HG03469 (cell line): ENCODE measurements around the gene BMX.

ENCODE experiments used
- ATAC-seq: cut with Tn5 transposase; IDR thresholded peaks from one replicate; pipeline ENCODE4 v1.9.1; 2021; ENCODE audit warnings: mild to moderate bottlenecking, moderate library complexity, moderate number of reproducible peaks; ENCODE audit not compliant: unreplicated experiment

Gene BMX

DNA sequence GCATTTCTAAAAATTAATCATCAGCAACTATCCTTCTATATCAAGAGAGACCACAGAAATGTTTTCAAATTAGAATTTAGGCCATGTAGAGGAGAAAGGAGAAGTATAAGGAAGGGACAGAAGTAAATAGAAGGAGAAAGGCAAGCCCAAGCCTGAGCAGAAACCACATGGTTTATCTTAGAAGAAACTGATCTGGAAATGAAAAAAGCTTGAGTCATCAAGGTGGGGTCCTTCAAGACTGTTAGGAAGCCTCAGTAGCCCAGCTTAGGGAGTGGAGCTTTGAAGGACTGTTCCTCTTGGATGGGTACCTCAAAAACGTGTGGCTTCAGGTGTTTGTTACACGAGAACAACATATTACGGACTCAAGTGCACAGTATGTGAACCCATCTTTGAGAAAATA, 4.5 kb downstream of the BMX start:
- no peak for ATAC-seq

DNA sequence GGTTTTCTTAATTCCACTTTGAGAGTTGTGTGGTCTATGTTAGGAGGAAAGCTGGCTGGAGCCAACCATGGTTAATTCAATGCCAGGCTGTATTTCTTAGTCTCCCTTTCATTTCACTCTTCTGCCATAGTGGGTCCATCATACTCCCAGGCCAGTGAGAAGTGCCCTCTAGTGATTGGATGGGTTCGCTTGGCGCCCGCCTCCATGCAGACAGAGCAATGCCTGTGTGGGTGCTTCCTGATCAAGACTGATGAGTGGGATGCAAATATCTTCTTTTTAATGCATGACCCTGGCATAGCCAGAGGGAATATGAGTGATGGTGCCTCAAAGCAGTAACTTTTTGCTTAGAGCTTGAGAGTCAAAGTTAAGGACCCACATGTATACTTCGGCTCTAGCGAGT, 6.4 kb downstream of the BMX start:
- no peak for ATAC-seq

DNA sequence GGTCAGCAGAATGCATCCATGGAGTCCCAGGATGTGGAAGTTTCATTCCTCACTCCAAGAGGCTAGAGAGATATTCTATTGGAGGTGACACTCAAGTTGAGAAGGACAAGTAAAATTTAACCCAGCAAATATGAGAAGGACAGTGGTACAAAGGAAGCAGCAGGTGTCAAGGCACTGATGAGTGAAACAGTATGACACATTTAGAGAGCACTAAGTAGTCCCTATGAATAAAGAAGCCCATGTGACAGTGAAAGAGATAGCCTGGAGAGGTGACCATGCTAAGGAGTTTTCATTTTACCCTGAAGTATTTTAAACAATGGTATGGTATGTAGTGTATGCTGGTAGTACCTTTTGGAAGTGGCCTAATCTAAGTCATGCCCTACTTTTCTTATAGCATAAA, 9.2 kb downstream of the BMX start:
- ATAC-seq = no peak

- ATAC-seq = no peak
Observed at GRCh38 chrX:15511563-15511962, 11.0 kb downstream of the BMX start.

DNA sequence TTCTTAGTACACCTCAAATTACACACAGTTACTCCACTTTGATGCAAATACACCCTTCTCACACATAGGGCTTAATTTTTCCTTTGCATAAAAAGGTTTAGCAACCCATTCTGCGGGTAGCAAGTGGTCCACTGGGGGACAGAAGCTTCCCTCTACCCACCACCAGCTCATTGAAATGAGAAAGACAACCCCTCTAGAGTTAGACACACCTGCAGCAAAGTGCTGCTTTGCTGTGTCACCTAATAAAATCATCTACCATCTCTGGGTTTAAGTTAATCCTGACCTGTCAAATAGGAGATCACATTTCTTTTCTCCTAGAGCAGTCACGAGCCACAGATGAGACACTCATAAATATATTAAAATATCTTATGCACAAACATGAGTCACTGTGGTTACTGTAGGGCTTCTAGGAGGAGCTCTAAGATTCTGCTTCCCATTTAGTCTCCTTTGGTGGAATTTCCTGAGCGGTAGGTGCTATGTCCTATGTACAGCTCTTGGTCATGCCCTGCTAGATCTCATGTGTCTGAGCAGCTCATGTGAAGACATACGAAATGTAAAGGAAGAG, 11.9 kb downstream of the BMX start:
- no peak for ATAC-seq

GRCh38 chrX:15514279-15514678, 13.7 kb downstream of the BMX start:
- ATAC-seq = no peak

DNA sequence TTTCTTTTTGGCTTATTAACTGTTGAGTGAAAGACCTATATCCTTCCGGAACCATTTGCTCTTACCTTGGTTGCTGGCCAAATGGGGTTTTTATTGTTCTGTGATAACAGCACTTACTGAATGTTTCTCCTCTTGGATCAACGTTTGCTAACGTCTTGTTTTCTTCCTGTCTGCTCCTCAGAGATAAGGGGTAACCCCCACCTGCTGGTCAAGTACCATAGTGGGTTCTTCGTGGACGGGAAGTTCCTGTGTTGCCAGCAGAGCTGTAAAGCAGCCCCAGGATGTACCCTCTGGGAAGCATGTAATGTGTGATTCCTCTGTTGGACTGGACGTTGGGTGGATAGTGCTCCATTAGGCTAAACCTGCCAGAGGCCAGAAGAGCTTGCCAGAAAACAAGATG, 15.3 kb downstream of the BMX start:
- no peak for ATAC-seq

GRCh38 chrX:15522464-15522863, 21.9 kb downstream of the BMX start:
- ATAC-seq = no peak

DNA sequence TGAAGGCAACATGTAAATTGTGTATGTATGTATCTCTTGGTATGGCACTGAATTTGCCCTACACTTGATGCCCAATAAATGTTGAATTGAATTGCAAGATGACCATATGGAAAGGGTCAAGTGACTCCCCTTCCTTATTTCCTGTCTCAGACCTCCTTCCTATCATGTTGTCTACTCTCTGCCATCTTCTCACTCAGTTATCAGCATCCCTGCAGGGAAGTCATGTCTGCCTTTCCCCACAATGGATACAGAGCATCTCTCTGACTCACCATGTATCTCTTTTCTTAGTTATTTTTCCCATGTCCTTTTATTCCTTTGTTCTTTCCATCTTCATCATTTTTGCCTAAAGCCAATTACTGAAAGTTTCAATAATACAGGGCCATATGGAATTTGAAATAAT, 22.5 kb downstream of the BMX start:
- ATAC-seq = no peak

DNA sequence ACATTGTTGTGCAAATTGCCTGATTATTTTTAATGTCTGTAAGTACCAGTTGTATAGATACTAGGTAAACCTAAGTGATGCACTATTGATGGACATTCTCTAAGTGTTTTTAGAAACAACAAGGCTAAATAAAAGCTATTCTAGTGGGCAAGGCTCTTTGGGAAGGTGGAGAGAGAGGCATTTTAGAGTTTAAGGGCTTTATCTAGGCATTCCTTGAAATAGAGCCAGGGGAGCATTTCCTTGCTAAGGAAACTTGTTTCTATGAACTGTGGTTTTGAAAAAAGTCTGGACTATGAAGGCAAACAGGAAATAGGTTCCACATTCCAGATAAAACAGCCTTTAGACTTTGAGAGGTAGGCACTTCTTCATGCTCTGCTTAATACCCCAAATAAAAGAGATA, 23.8 kb downstream of the BMX start:
- ATAC-seq = no peak

- ATAC-seq = no peak
Observed at GRCh38 chrX:15525664-15526416, 25.2 kb downstream of the BMX start.

DNA sequence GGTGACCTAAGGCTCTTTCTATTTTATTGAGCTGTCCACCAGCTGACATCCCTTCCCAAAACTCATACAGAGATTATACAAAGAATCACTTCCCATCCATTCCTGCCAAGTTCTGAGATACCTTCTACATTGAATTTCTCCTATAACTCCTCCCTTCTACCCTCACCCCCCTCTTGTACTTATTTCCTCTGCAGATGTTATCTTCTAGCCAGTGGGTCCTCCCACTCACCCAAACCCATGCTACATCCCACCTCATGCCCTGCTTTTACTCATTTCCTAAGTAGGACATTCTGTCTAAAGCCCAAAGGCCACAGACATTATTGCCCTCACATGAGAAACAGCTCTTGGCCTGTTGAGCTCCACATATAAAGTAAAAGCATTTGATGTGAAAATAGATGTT, 28.6 kb downstream of the BMX start:
- ATAC-seq = no peak

DNA sequence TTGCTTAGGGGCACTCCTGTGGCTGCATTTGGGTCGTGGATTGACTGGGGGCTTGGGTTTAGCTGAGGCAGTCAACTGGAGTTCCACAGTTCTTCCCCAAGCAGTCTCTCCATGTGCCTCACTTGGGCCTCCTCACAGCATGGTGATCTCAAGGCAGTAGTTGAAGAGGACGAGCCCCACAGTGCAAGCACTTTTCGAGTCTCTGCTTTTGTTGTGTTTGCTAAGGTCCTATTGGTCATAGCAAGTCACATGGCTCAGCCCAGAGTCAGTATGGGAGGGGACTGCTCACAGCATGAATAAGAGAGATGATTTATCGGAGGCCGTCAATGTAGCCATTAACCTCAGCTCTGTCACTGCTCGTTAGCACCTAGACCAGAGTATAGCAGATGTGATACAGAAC, 29.7 kb downstream of the BMX start:
- no peak for ATAC-seq

GRCh38 chrX:15546745-15547144, 46.1 kb downstream of the BMX start:
- ATAC-seq = no peak

GRCh38 chrX:15547356-15547755, 46.7 kb downstream of the BMX start:
- no peak for ATAC-seq

GRCh38 chrX:15549189-15550012, 48.8 kb downstream of the BMX start:
- no peak for ATAC-seq

DNA sequence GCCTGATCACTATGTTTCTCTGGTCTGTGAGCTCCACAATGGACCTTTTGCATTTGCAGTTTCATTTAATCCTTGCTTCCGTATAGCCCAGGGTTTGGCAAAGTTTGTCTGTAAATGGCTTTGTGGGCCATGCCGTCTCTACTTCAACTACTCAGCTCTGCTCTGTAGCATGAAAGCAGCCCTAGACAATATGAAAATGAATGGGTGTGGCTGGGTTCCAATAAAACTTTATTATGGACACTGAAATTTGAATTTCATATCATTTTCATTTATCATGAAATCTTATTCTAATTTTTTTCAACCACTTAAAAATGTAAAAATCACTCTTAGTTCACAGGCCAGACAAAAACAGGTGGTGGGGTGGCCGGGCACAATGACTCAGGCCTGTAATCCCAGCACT, 58.6 kb downstream of the BMX start:
- no peak for ATAC-seq

GRCh38 chrX:15560924-15561323, 60.3 kb downstream of the BMX start:
- ATAC-seq = no peak

DNA sequence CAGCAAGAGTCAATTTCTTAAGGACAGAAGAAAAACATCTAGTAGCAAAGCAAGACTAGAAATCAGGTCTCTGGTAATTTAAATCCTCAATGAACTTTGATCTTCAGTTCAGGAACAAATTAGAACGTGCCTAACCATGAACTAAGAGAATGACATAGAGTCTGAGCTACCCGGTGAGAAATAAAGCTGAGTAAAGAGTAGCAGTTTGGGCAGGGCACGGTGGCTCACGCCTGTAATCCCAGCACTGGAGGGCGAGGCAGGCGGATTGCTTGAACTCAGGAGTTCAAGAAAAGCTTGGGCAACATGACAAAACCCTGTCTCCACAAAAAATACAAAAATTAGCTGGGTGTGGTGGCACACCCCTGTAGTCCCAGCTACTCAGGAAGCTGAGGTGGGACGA, 62.4 kb downstream of the BMX start:
- no peak for ATAC-seq

DNA sequence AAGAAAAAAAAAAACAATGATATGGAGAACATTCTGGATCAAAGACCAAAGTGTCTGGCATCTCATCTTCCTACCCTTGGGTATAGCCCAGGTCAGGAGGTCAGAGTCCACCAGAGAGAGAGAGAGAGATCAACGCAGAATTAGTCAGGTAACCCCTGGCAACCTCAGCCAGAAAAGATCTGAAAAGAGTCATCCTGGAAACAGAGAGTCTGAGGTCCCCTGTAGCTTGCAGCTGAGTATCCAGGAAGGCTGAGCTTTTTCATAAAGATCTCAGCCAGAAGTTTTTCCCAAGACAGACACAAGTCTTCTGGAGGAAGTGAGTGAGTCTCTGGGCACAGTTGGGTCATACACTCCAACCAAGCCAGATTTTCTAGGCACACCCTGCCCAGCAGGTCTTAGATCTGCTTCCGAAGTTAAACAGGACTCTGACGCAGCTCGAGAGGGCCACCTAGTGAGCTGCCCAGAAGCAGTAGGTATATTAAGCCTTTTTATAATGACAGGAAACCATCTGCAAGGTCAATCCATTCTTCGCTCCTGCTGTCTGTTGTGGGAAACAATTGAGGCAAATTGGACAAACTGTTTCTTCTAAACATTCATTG, 64.5 kb downstream of the BMX start:
- ATAC-seq = no peak

DNA sequence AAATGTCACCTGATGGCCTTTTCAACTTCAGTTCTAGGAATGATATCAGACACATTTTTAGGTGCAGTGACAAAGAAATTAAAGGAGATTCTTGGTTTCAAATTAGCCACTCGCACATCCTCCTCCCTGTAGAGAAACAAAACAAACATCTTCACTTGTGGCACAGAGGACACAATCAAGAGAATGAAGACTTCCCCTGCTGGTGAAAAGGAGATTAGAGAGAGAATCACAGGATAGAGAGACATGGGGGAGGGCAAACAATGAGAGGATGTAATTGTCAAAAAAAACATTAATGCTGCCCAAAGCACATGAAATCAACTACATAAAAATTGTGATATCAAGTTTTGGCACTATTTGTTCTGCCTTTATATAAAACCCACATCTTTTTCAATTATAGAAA, 65.6 kb downstream of the BMX start:
- no peak for ATAC-seq

DNA sequence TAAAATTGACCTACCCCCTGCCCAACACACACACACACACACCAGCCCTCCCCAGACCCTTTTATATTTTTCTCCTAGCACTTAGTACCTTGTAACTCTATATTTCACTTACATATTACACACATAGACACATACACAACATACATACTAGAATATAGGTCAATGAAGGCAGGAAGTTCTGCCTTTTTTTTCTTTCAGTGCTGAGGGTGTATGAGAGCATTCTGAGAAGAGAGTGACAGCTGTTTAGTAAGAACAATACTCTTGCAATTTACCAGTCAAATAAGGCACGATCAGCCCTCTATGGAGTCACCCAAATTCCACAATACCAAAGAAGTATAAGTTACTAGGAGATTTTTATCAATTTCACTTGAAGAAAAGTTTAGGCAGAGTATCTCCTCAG, 66.7 kb downstream of the BMX start:
- no peak for ATAC-seq
